Adrenal gland (tissue), 5 donors: ENCODE data around the gene F2RL3.

Experiments
- CTCF ChIP-seq, 6 experiments: fragments of 450-650 bp in 4 of 6; fragments of 200-600 bp in 2 of 6; sonication (generic) in 1 of 6; IDR thresholded peaks; 1 replicate in 5 of 6; 2 replicates in 1 of 6; pipeline versions ENCODE4 v1.5.1 to v1.8.0; 2016 to 2021; ENCODE audit warnings: antibody characterized with exemption in 6 of 6, mild to moderate bottlenecking in 2 of 6, moderate library complexity in 1 of 6
- POLR2A ChIP-seq, 2 donors: fragments of 450-650 bp; IDR thresholded peaks; one replicate each; pipeline ENCODE4 v1.6.1; 2017; ENCODE audit warnings: antibody characterized with exemption in 2 of 2, mild to moderate bottlenecking in 2 of 2, moderate library complexity in 1 of 2
- donor health status: DM: no; HTN: no; CAD: no.

- TF ChIP-seq CTCF (IDR thresholded peaks at IDR 0.05) (no peak), POLR2A (IDR thresholded peaks at IDR 0.05) (no peak)
Observed at GRCh38 chr19:16887353-16888265, 1.2 kb upstream of the F2RL3 start.
